NCI-H2107 (cell line): ENCODE results near the gene PTPRN2.
"Not testable (repeated sequence)": the region's sequence is repeated elsewhere in the genome, so short reads cannot be mapped to it uniquely, and the experiment has no call there.

Experiments used
- DNase-seq: peaks from one replicate; lab custom pipeline; 2025; lab: John Stamatoyannopoulos, UW

Gene PTPRN2

GRCh38 chr7:157904211-157904865 lies 683.3 kb downstream of the PTPRN2 start:
- DNase-seq, result no peak

DNA sequence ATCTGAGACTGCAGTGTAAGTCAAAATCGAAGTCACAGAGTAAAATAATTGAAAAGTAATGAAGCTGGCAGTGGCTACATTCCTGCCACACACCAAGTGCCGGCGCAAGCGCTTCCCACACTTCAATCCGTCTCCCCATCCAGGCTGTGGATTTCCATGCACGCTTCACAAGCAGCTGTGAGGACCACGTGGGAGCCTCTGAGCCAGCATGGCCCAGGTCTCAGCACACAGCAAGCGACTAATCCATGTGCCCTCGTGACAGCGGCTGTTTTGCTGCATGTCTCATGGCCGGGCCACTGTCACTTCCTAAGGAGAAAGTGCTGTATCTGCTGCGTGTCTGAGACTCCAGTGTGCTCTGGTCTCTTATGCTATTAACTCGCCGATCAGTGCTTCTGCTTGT lies 683.9 kb downstream of the PTPRN2 start:
- no peak for DNase-seq

DNA sequence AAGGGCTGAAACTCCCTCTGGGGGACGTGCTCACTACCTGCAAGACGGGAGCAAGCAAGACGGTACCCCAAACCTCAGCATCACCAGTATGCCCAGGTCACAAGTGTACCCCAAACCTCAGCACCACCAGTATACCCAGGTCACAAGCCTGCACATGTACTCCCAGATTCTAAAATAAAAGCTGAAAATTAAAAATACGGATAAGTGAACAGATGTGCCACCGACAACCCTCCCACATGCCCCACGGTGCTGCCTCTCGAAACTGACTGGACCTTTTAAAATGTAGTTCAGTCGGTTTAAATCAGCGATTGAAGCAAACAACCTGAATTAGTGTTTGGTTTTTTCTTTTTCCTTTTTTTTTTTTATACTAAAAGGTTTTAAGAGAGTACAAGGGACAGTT lies 684.3 kb downstream of the PTPRN2 start:
- DNase-seq, result no peak

DNA sequence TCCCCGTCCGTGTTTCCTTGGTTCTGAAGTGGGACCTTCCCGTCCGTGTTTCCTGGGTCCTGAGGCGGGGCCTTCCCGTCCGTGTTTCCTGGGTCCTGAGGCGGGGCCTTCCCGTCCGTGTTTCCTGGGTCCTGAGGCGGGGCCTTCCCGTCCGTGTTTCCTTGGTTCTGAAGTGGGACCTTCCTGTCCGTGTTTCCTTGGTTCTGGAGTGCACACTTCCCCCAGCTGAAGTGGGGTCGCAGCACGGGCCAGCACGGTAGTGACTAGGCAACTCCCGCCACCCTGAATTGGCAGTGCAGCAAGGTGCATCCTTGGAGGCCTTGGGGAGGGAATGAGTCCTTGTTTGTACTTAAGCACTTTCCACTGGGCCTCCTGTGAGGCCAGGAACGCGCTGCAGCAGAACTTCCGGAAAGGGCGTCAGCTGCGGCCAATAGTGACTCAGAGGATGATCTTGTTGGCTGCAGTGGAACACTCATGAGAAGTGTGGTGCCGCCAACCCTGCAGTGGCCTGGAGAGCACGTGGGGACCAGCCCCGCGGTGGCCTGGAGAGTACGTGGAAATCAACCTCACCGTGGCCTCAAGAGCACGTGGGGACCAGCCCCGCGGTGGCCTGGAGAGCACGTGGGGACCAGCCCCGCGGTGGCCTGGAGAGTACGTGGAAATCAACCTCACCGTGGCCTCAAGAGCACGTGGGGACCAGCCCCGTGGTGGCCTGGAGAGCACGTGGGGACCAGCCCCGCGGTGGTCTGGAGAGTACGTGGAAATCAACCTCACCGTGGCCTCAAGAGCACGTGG lies 685.6 kb downstream of the PTPRN2 start:
- not testable (repeated sequence) for DNase-seq

DNA sequence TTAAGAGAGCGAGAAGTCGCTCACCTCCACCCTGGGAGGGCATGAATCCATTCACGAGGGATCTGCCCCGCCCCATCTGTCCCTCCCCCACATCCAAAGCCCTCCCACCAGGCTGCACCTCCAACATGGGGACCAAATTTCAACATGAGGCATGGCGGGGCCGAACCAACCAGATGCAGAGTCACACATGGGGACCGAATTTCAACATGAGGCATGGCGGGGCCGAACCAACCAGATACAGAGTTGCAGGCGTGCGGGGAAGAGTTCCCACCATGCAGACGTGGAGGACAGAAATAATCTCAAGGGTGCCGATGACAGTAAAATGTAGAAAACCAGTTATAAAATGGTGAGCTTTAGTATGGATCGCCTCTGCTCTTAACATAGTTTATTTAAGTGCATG lies 686.5 kb downstream of the PTPRN2 start:
- DNase-seq, result no peak

GRCh38 chr7:157900556-157900955 lies 687.1 kb downstream of the PTPRN2 start:
- no peak for DNase-seq

- DNase-seq, result no peak
Measured at GRCh38 chr7:157900011-157900410, 687.6 kb downstream of the PTPRN2 start.

- no peak for DNase-seq
Measured at GRCh38 chr7:157898802-157899505, 688.7 kb downstream of the PTPRN2 start.

DNA sequence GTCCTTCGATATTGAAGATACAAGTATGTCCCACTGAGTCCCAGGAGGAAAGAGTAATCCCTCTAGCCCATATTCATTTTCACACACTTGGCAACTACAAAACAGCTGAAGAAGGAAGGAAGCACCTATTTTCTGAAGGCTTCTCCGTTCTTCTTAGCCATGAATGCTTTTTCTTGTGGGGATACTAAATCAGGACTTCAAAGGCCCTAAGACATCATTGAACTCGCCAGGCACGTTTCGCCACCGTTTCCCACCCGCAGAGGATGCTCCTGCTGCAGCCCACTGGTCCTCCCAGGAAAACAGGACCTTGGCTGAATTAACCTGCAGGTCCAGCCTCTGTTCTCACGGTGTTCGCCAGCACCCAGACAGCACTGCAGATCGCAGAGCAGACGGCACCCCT lies 689.4 kb downstream of the PTPRN2 start:
- no peak for DNase-seq

DNA sequence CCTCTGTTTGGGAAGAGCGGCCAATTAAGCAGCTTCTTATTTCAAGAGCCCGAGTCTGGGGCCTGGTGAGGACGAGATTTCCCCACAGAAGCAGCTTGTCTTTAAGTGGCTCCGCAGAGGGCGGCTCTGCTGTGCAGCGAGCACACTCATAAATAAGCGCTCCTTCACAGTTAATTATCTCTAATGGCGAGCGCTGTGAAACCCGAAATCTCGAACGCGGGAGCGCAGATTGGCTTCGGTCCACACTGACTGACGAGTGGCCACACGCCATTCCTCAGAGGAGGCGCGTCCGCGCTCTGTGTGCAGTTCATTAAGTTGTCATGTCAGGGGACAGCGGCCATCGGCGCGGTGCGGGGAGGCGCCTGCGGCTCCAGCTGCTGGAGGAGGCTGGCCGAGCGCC lies 689.9 kb downstream of the PTPRN2 start:
- DNase-seq, result no peak

GRCh38 chr7:157896774-157897555 lies 690.7 kb downstream of the PTPRN2 start:
- no peak for DNase-seq

DNA sequence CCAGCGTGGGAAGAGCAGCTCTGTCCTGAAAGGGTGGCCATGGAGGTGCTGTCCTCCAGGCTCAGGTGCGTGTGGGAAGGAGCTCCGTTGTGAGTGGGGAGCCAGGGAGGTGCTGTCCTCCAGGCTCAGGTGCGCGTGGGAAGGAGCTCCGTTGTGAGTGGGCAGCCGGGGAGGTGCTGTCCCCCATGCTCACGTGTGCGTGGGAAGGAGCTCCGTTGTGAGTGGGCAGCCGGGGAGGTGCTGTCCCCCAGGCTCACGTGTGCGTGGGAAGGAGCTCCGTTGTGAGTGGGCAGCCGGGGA lies 691.3 kb downstream of the PTPRN2 start:
- not testable (repeated sequence) for DNase-seq

- no peak for DNase-seq
Measured at GRCh38 chr7:157895520-157896375, 691.9 kb downstream of the PTPRN2 start.

DNA sequence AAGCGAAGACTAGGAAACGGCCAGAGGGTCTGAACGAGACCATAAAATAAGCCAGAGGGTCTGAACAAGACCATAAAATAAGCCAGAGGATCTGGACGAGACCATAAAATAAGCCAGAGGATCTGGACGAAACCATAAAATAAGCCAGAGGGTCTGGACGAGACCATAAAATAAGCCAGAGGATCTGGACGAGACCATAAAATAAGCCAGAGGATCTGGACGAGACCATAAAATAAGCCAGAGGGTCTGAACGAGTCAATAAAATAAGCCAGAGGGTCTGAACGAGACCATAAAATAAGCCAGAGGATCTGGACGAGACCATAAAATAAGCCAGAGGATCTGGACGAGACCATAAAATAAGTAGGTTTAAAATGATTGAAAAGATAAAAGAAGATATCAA lies 692.5 kb downstream of the PTPRN2 start:
- not testable (repeated sequence) for DNase-seq

DNA sequence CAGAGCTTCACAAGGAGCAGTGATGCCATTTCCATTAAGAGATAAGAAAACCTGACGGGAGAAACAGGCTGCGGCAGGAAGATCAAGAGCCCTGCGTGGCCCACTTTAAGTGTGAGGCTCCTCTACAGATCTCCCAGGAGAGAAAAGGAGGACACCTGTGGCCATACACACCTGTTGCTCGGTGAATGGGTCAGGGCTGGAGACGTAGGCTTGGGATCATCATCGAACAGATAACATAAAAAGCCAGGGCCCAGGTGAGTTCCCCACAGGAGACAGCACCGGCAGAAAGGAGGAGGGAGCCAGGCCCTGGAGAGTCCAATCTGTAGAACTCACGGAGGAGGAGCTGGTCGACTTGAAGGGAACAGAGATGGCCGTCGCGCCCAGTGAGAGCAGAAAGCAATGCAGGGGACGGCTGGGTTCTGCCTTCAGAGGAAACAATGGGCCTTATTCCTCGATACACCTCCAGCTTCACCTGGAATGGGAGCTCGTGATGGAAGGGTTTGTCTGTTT lies 694.0 kb downstream of the PTPRN2 start:
- no peak for DNase-seq

DNA sequence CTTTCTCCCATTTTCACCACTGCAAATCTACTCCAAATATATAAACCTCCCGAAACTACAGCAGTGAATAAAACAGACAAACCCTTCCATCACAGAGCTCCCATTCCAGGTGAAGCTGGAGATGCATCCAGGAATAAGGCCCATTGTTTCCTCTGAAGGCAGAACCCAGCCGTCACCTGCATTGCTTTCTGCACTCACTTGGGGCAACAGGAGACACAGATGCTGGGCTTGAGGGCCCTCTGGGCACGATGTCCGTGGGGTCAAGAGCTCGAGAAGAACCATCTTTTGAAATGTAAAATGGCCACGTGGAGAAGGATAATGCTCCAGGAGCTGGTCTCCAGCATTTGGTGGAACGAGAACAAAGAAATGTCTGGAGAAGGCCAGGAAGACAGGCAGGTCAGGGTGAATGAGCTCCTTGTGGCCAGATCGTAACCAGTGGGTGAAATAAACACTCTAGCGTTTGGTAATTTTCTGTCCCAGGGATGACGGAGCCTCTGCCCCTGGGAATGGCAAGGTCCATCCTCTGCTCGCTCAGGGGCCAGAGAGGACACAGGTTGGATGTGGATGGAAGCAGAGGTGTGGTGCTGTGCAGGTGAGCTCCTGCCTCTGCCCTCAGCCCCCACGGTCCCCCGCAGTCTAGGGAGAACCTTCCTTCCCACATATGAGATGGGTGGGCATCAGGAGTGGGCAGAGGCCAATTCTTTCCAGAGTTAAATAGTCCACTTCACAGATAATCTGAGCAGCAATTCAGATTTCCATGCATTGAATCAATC lies 694.7 kb downstream of the PTPRN2 start:
- no peak for DNase-seq

- DNase-seq, result no peak
Measured at GRCh38 chr7:157890921-157891401, 696.7 kb downstream of the PTPRN2 start.

DNA sequence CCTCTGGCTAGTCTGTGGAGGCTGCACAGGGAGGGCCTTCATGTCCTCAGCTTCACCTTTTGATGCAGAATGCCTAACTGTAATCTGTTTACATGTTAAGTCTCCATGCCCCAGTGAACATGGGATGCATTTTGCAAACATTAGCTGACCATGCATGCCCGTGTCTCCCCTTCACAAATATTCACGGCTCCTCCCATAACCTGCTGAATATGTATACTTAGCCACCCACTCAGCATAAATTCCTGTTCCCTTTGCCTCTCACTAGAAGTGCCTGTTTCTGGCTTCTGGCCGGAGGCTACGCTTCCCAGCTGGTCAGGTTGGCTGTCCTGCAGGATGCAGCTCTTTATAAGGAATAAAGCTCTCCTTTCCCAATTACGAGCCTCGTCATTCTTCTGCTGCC lies 698.1 kb downstream of the PTPRN2 start:
- DNase-seq, result no peak

GRCh38 chr7:157888579-157888978 lies 699.0 kb downstream of the PTPRN2 start:
- DNase-seq, result no peak

- no peak for DNase-seq
Measured at GRCh38 chr7:157887400-157887799, 700.2 kb downstream of the PTPRN2 start.
